ENCODE measurements around the gene ZNRF2. TPM values are rescaled to one million over a fixed set of nuclear protein-coding genes. Genes with fewer than 3 reads are reported as not detected.

ZNRF2 gene
- total and polyA plus RNA-seq, 3 experiments from 2014 or later, result 4.2 to 13.6 (median 12.4) TPM

GRCh38 chr7:30315589-30315988, 31.2 kb downstream of the ZNRF2 start:
- Mint-ChIP-seq H3K4me3 (peak overlapping the region in 1 of 7 donors; percentile 7), H3K27ac (peak overlapping the region in 3 of 8 donors; percentile 22 to 69 (median 30)), H3K36me3 (no peaks in the 10 kb centered on the region), H3K9me3 (no peaks in the 10 kb centered on the region), H3K27me3 (no peaks in the 10 kb centered on the region), H3K4me1 (peaks cover 67 to 91% (median 85%) of the 10 kb centered on the region in 3 donors)
- Histone ChIP-seq H3K27me3 (ENCODE audit: insufficient read depth, low read length, poor library complexity, severe bottlenecking) (no peaks in the 10 kb centered on the region), H3K9me3 (ENCODE audit: low read length) (no peaks in the 10 kb centered on the region), H3K36me3 (ENCODE audit: insufficient read depth, low read length) (no peaks in the 10 kb centered on the region), H3K27ac (ENCODE audit: low read depth, low read length) (no peak overlapping the region), H3K4me1 (ENCODE audit: insufficient read depth, low read length) (peaks cover 26% of the 10 kb centered on the region), H3K4me3 (ENCODE audit: low read length) (no peak overlapping the region)
- POLR2A ChIA-PET, result no interaction called here
- no peak for DNase-seq
- CTCF ChIA-PET, result no interaction called here

GRCh38 chr7:30320392-30320791, 36.0 kb downstream of the ZNRF2 start:
- Histone ChIP-seq H3K4me3 (ENCODE audit: low read length) (peak overlapping the region; percentile 28), H3K36me3 (ENCODE audit: insufficient read depth, low read length) (no peaks in the 10 kb centered on the region), H3K9me3 (ENCODE audit: low read length) (no peaks in the 10 kb centered on the region), H3K4me1 (ENCODE audit: insufficient read depth, low read length) (peaks cover 43% of the 10 kb centered on the region), H3K27ac (ENCODE audit: low read depth, low read length) (no peak overlapping the region), H3K27me3 (ENCODE audit: insufficient read depth, low read length, poor library complexity, severe bottlenecking) (no peaks in the 10 kb centered on the region)
- peak overlapping the region; percentile 76 to 99 (median 98) for H3K27ac Mint-ChIP-seq
- no peaks in the 10 kb centered on the region for H3K9me3 Mint-ChIP-seq
- POLR2A ChIA-PET, result interaction anchor here (1.7 kb wide), 1 partner anchor 28 kb away, joined by 4 read pairs; no protein-coding TSS in a partner anchor
- no peak for DNase-seq
- CTCF ChIA-PET, result interaction anchor here (1.2 kb wide), 1 partner anchor 21 kb away, joined by 3 read pairs; no protein-coding TSS in a partner anchor
- H3K4me3 Mint-ChIP-seq, result peak overlapping the region; percentile 67 to 90 (median 87)
- peaks cover 73 to 94% (median 83%) of the 10 kb centered on the region in 3 donors for H3K4me1 Mint-ChIP-seq
- peaks cover 3 to 13% (median 3%) of the 10 kb centered on the region in 3 donors for H3K36me3 Mint-ChIP-seq
- no peaks in the 10 kb centered on the region for H3K27me3 Mint-ChIP-seq

- H3K27me3 ChIP-seq (ENCODE audit: insufficient read depth, low read length, poor library complexity, severe bottlenecking), result no peaks in the 10 kb centered on the region
- peak overlapping the region; percentile 28 for H3K4me3 ChIP-seq (ENCODE audit: low read length)
These were observed 36.9 kb downstream of the ZNRF2 start for GRCh38 chr7:30321089-30321881.

GRCh38 chr7:30321882-30322192, 37.4 kb downstream of the ZNRF2 start:
- Histone ChIP-seq H3K27me3 (ENCODE audit: insufficient read depth, low read length, poor library complexity, severe bottlenecking) (no peaks in the 10 kb centered on the region), H3K4me1 (ENCODE audit: insufficient read depth, low read length) (peaks cover 42% of the 10 kb centered on the region), H3K36me3 (ENCODE audit: insufficient read depth, low read length) (no peaks in the 10 kb centered on the region), H3K9me3 (ENCODE audit: low read length) (no peaks in the 10 kb centered on the region), H3K27ac (ENCODE audit: low read depth, low read length) (peak overlapping the region; percentile 41), H3K4me3 (ENCODE audit: low read length) (peak overlapping the region; percentile 23)
- CTCF ChIA-PET, result interaction anchor here (0.7 to 2.0 kb wide), 9 partner anchors 8 to 91 kb away, joined by 3 to 9 read pairs (median 3); no protein-coding TSS in a partner anchor
- Mint-ChIP-seq H3K27me3 (no peaks in the 10 kb centered on the region), H3K9me3 (no peaks in the 10 kb centered on the region), H3K36me3 (peaks cover 3 to 23% (median 11%) of the 10 kb centered on the region in 3 donors), H3K4me1 (peaks cover 77 to 94% (median 89%) of the 10 kb centered on the region in 3 donors), H3K27ac (peak overlapping the region; percentile 96 to 99 (median 98)), H3K4me3 (peak overlapping the region; percentile 80 to 90 (median 88))
- POLR2A ChIA-PET, result interaction anchor here (0.9 to 1.7 kb wide), 7 partner anchors 9 to 157 kb away, joined by 3 to 14 read pairs (median 4); partner anchors contain the start of genes NOD1 and ZNRF2
- peak in 1 of 5 donors; percentile 26 for DNase-seq

More at GRCh38 chr7:30321089-30321881, 36.9 kb downstream of the ZNRF2 start:
- H3K4me3 Mint-ChIP-seq, result peak overlapping the region; percentile 80 to 91 (median 88)
- no peaks in the 10 kb centered on the region for H3K27me3 Mint-ChIP-seq
- Histone ChIP-seq H3K9me3 (ENCODE audit: low read length) (no peaks in the 10 kb centered on the region), H3K4me1 (ENCODE audit: insufficient read depth, low read length) (peaks cover 43% of the 10 kb centered on the region), H3K27ac (ENCODE audit: low read depth, low read length) (peak overlapping the region; percentile 41), H3K36me3 (ENCODE audit: insufficient read depth, low read length) (no peaks in the 10 kb centered on the region)
- H3K27ac Mint-ChIP-seq, result peak overlapping the region; percentile 96 to 99 (median 98)
- peak in 1 of 5 donors; percentile 21 for DNase-seq
- ChIA-PET CTCF (interaction anchor here (1.2 to 2.0 kb wide), 3 partner anchors 21 to 31 kb away, joined by 3 to 9 read pairs (median 7); no protein-coding TSS in a partner anchor), POLR2A (interaction anchor here (1.7 kb wide), 2 partner anchors 27 to 37 kb away, joined by 4 to 14 read pairs; partner anchors contain the start of gene ZNRF2)
- H3K4me1 Mint-ChIP-seq, result peaks cover 76 to 94% (median 88%) of the 10 kb centered on the region in 3 donors
- H3K36me3 Mint-ChIP-seq, result peaks cover 3 to 17% (median 5%) of the 10 kb centered on the region in 3 donors
- H3K9me3 Mint-ChIP-seq, result no peaks in the 10 kb centered on the region

GRCh38 chr7:30322271-30323005, 38.0 kb downstream of the ZNRF2 start:
- H3K27me3 ChIP-seq (ENCODE audit: insufficient read depth, low read length, poor library complexity, severe bottlenecking), result no peaks in the 10 kb centered on the region
- H3K4me3 Mint-ChIP-seq, result peak overlapping the region; percentile 80 to 90 (median 88)
- no peaks in the 10 kb centered on the region for H3K9me3 ChIP-seq (ENCODE audit: low read length)
- no peaks in the 10 kb centered on the region for H3K9me3 Mint-ChIP-seq
- H3K4me3 ChIP-seq (ENCODE audit: low read length), result peak overlapping the region; percentile 23
- H3K27ac ChIP-seq (ENCODE audit: low read depth, low read length), result peak overlapping the region; percentile 41
- ChIA-PET POLR2A (interaction anchor here (0.5 to 1.7 kb wide), 9 partner anchors 8 to 159 kb away, joined by 3 to 19 read pairs (median 4); partner anchors contain the start of genes NOD1 and ZNRF2), CTCF (interaction anchor here (0.7 to 2.0 kb wide), 10 partner anchors 9 to 91 kb away, joined by 3 to 9 read pairs (median 3); no protein-coding TSS in a partner anchor)
- H3K27ac Mint-ChIP-seq, result peak overlapping the region; percentile 96 to 99 (median 98)
- no peaks in the 10 kb centered on the region for H3K36me3 ChIP-seq (ENCODE audit: insufficient read depth, low read length)
- H3K36me3 Mint-ChIP-seq, result peaks cover 3 to 25% (median 14%) of the 10 kb centered on the region in 3 donors
- DNase-seq, result peak in 2 of 5 donors; percentile 23 to 36
- peaks cover 74 to 93% (median 88%) of the 10 kb centered on the region in 3 donors for H3K4me1 Mint-ChIP-seq
- peaks cover 36% of the 10 kb centered on the region for H3K4me1 ChIP-seq (ENCODE audit: insufficient read depth, low read length)
- H3K27me3 Mint-ChIP-seq, result no peaks in the 10 kb centered on the region

- peak overlapping the region; percentile 23 for H3K4me3 ChIP-seq (ENCODE audit: low read length)
- CTCF ChIA-PET, result interaction anchor here (1.1 to 2.0 kb wide), 9 partner anchors 9 to 90 kb away, joined by 3 to 9 read pairs (median 3); no protein-coding TSS in a partner anchor
- H3K4me1 Mint-ChIP-seq, result peaks cover 69 to 90% (median 85%) of the 10 kb centered on the region in 3 donors
- H3K27ac Mint-ChIP-seq, result peak overlapping the region; percentile 96 to 99 (median 98)
- H3K36me3 ChIP-seq (ENCODE audit: insufficient read depth, low read length), result no peaks in the 10 kb centered on the region
- peaks cover 33% of the 10 kb centered on the region for H3K4me1 ChIP-seq (ENCODE audit: insufficient read depth, low read length)
- H3K36me3 Mint-ChIP-seq, result peaks cover 3 to 25% (median 14%) of the 10 kb centered on the region in 3 donors
- peak in 1 of 5 donors; percentile 24 for DNase-seq
- H3K9me3 Mint-ChIP-seq, result no peaks in the 10 kb centered on the region
- H3K27me3 ChIP-seq (ENCODE audit: insufficient read depth, low read length, poor library complexity, severe bottlenecking), result no peaks in the 10 kb centered on the region
- H3K9me3 ChIP-seq (ENCODE audit: low read length), result no peaks in the 10 kb centered on the region
- POLR2A ChIA-PET, result interaction anchor here (0.5 to 1.7 kb wide), 7 partner anchors 9 to 160 kb away, joined by 3 to 19 read pairs (median 4); partner anchors contain the start of gene ZNRF2
- no peaks in the 10 kb centered on the region for H3K27me3 Mint-ChIP-seq
- peak overlapping the region; percentile 80 to 90 (median 88) for H3K4me3 Mint-ChIP-seq
- peak overlapping the region; percentile 4 for H3K27ac ChIP-seq (ENCODE audit: low read depth, low read length)
These were observed 38.6 kb downstream of the ZNRF2 start for GRCh38 chr7:30323006-30323355.

GRCh38 chr7:30327813-30328212, 43.4 kb downstream of the ZNRF2 start:
- H3K4me3 ChIP-seq (ENCODE audit: low read length), result no peak overlapping the region
- Mint-ChIP-seq H3K4me1 (peaks cover 68 to 91% (median 85%) of the 10 kb centered on the region in 3 donors), H3K36me3 (peaks cover 3 to 27% (median 17%) of the 10 kb centered on the region in 3 donors), H3K9me3 (no peaks in the 10 kb centered on the region), H3K27ac (peak overlapping the region in 1 of 8 donors; percentile 26), H3K27me3 (no peaks in the 10 kb centered on the region), H3K4me3 (no peak overlapping the region)
- H3K9me3 ChIP-seq (ENCODE audit: low read length), result no peaks in the 10 kb centered on the region
- no peak for DNase-seq
- peaks cover 43% of the 10 kb centered on the region for H3K4me1 ChIP-seq (ENCODE audit: insufficient read depth, low read length)
- ChIA-PET POLR2A (interaction anchor here (0.6 to 0.9 kb wide), 2 partner anchors 22 to 43 kb away, joined by 3 read pairs; no protein-coding TSS in a partner anchor), CTCF (no interaction called here)
- H3K27me3 ChIP-seq (ENCODE audit: insufficient read depth, low read length, poor library complexity, severe bottlenecking), result no peaks in the 10 kb centered on the region
- H3K36me3 ChIP-seq (ENCODE audit: insufficient read depth, low read length), result no peaks in the 10 kb centered on the region
- H3K27ac ChIP-seq (ENCODE audit: low read depth, low read length), result no peak overlapping the region
